ENCODE data around the gene GRB10. TPM values are rescaled to one million over a fixed set of nuclear protein-coding genes. Genes with fewer than 3 reads are reported as not detected.

Gene GRB10
- total and polyA plus RNA-seq, 2 donors, result 42.3 to 44.3 TPM

DNA sequence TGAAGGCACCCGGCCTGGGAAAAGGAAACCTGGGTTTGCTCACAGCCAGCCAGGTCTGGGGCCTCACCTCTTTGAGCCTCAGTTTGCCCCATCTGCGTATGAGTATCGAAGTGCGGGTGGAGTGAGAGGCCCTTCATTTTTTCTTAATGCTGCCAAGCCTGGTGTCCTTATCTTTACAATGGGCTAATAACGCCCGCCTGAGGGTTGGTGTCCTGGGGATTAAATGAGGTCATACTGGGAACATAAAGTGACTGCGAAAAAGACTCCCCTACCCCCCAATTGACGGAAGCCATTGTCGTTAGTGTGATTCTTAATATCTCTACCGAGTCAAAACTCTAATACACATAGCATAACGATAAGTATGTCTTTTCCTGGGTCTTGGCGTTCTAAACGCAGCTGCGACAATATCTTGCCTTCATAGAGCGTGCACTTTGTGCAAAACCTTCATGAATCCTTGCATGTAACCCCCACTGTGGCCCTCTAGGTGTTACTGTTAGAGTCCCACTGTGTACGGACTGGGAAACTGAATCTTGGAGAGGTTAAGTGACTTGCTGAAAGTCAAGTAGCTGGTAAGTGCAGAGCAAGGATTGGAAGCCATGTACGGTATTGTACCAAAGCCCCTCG is 11.4 kb upstream of the GRB10 start:
- Histone ChIP-seq H3K4me1 (ENCODE audit: insufficient read depth) (no peaks in the 10 kb centered on the region), H3K4me3 (ENCODE audit: low read depth, low read length) (no peak overlapping the region), H3K36me3 (ENCODE audit: insufficient read depth) (no peaks in the 10 kb centered on the region), H3K27ac (ENCODE audit: low read depth) (peak overlapping the region; percentile 80)
- 61% methylated on average over 18 of the region's 18 CpGs for WGBS
- no peak for DNase-seq (ENCODE audit: extremely low spot score)

GRCh38 chr7:50793120-50793946 is 10.6 kb upstream of the GRB10 start:
- WGBS, result under 1% methylated on average over 112 of the region's 113 CpGs
- no peak for DNase-seq (ENCODE audit: extremely low spot score)
- Histone ChIP-seq H3K4me1 (ENCODE audit: insufficient read depth) (no peaks in the 10 kb centered on the region), H3K36me3 (ENCODE audit: insufficient read depth) (no peaks in the 10 kb centered on the region), H3K4me3 (ENCODE audit: low read depth, low read length) (peak overlapping the region; percentile 99), H3K27ac (ENCODE audit: low read depth) (peak overlapping the region; percentile 83)

- WGBS, result 1% methylated on average over 88 of the region's 91 CpGs
- Histone ChIP-seq H3K4me3 (ENCODE audit: low read depth, low read length) (peak overlapping the region; percentile 99), H3K4me1 (ENCODE audit: insufficient read depth) (no peaks in the 10 kb centered on the region), H3K36me3 (ENCODE audit: insufficient read depth) (no peaks in the 10 kb centered on the region), H3K27ac (ENCODE audit: low read depth) (peak overlapping the region; percentile 83)
- no peak for DNase-seq (ENCODE audit: extremely low spot score)
Measured at GRCh38 chr7:50792342-50793119, 9.8 kb upstream of the GRB10 start.

GRCh38 chr7:50791938-50792341 is 9.2 kb upstream of the GRB10 start:
- no peaks in the 10 kb centered on the region for H3K36me3 ChIP-seq (ENCODE audit: insufficient read depth)
- peak overlapping the region; percentile 99 for H3K4me3 ChIP-seq (ENCODE audit: low read depth, low read length)
- DNase-seq (ENCODE audit: extremely low spot score), result peak; percentile 39
- no peaks in the 10 kb centered on the region for H3K4me1 ChIP-seq (ENCODE audit: insufficient read depth)
- WGBS, result 10% methylated on average over 10 of the region's 10 CpGs
- no peak overlapping the region for H3K27ac ChIP-seq (ENCODE audit: low read depth)

GRCh38 chr7:50791363-50791937 is 8.8 kb upstream of the GRB10 start:
- 46% methylated on average over 5 of the region's 5 CpGs for WGBS
- H3K36me3 ChIP-seq (ENCODE audit: insufficient read depth), result no peaks in the 10 kb centered on the region
- peak overlapping the region; percentile 99 for H3K4me3 ChIP-seq (ENCODE audit: low read depth, low read length)
- H3K27ac ChIP-seq (ENCODE audit: low read depth), result no peak overlapping the region
- H3K4me1 ChIP-seq (ENCODE audit: insufficient read depth), result no peaks in the 10 kb centered on the region
- DNase-seq (ENCODE audit: extremely low spot score), result no peak

GRCh38 chr7:50790381-50790780 is 7.7 kb upstream of the GRB10 start:
- no peak for DNase-seq (ENCODE audit: extremely low spot score)
- WGBS, result 51% methylated on average over 9 of the region's 9 CpGs
- Histone ChIP-seq H3K36me3 (ENCODE audit: insufficient read depth) (no peaks in the 10 kb centered on the region), H3K27ac (ENCODE audit: low read depth) (no peak overlapping the region), H3K4me1 (ENCODE audit: insufficient read depth) (no peaks in the 10 kb centered on the region), H3K4me3 (ENCODE audit: low read depth, low read length) (peak overlapping the region; percentile 5)

DNA sequence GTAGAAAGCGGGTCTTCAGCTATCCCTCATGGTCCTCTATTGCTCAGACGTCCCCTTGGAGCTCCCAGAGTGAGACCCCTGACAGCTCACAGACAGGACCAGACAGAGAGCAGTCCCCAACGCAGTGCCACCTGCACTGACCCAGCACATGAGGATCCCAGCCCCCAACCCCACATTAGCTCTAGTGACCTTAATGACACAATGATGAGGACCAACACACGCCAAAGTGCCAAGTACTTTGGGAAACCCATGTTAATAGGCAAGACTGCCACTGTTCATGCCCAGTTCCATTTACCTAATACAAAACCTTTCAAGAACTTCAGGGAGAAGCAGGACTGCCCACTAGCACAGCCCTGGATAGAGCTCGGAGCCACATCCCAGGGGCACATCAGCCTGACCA is 5.7 kb upstream of the GRB10 start:
- Histone ChIP-seq H3K4me3 (ENCODE audit: low read depth, low read length) (no peak overlapping the region), H3K36me3 (ENCODE audit: insufficient read depth) (no peaks in the 10 kb centered on the region), H3K27ac (ENCODE audit: low read depth) (no peak overlapping the region), H3K4me1 (ENCODE audit: insufficient read depth) (no peaks in the 10 kb centered on the region)
- 98% methylated on average over 5 of the region's 5 CpGs for WGBS
- DNase-seq (ENCODE audit: extremely low spot score), result no peak

GRCh38 chr7:50787825-50788224 is 5.1 kb upstream of the GRB10 start:
- Histone ChIP-seq H3K4me3 (ENCODE audit: low read depth, low read length) (no peak overlapping the region), H3K27ac (ENCODE audit: low read depth) (no peak overlapping the region), H3K4me1 (ENCODE audit: insufficient read depth) (no peaks in the 10 kb centered on the region), H3K36me3 (ENCODE audit: insufficient read depth) (no peaks in the 10 kb centered on the region)
- DNase-seq (ENCODE audit: extremely low spot score), result no peak
- WGBS, result 82% methylated on average over 4 of the region's 4 CpGs

DNA sequence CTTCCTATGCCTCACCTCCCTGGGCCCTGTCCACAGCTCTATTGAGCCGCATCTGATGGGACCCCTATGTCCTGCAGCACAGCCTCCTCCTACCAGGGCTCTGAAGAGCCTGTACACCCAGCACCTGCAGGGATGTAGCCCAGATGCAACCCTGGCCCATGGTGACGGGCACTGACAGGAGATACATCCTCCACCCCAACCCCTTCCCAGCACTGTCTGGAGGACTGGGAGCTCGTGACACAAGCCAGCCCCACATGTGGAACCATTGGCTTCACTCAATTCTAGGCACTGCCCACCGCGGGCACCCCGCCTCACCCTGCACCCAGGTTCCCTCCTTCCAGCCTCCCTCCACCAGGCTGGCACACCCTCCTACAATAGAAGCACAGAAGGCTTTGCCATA is 2.6 kb upstream of the GRB10 start:
- 89% methylated on average over 6 of the region's 6 CpGs for WGBS
- no peaks in the 10 kb centered on the region for H3K36me3 ChIP-seq (ENCODE audit: insufficient read depth)
- no peak overlapping the region for H3K27ac ChIP-seq (ENCODE audit: low read depth)
- no peak for DNase-seq (ENCODE audit: extremely low spot score)
- H3K4me1 ChIP-seq (ENCODE audit: insufficient read depth), result peaks cover 2% of the 10 kb centered on the region
- no peak overlapping the region for H3K4me3 ChIP-seq (ENCODE audit: low read depth, low read length)

GRCh38 chr7:50783801-50784507 is 1.3 kb upstream of the GRB10 start:
- 85% methylated on average over 12 of the region's 12 CpGs for WGBS
- DNase-seq (ENCODE audit: extremely low spot score), result no peak
- no peak overlapping the region for H3K27ac ChIP-seq (ENCODE audit: low read depth)
- H3K4me1 ChIP-seq (ENCODE audit: insufficient read depth), result peaks cover 6% of the 10 kb centered on the region
- no peaks in the 10 kb centered on the region for H3K36me3 ChIP-seq (ENCODE audit: insufficient read depth)
- H3K4me3 ChIP-seq (ENCODE audit: low read depth, low read length), result no peak overlapping the region

DNA sequence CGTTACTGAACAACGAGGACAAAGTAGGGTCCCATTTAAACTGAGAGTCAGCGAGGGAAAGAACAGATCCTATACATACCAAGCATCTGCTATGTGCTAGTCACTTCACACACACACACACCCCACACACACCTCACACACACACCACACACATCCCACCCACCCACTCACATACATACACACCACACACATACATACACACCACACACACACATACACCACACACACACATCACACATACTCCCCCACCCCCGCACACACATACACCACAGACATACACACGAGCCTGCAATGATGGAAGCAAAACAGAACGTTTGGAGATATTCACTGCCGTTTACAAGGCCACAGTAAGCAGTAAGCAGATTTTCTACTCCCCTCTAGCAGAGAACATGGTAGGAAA is 607 bp upstream of the GRB10 start:
- H3K4me1 ChIP-seq (ENCODE audit: insufficient read depth), result peaks cover 6% of the 10 kb centered on the region
- no peak overlapping the region for H3K4me3 ChIP-seq (ENCODE audit: low read depth, low read length)
- H3K27ac ChIP-seq (ENCODE audit: low read depth), result no peak overlapping the region

GRCh38 chr7:50781381-50782293 is 1.1 kb downstream of the GRB10 start:
- no peak for DNase-seq (ENCODE audit: extremely low spot score)
- peaks cover 6% of the 10 kb centered on the region for H3K4me1 ChIP-seq (ENCODE audit: insufficient read depth)
- no peaks in the 10 kb centered on the region for H3K36me3 ChIP-seq (ENCODE audit: insufficient read depth)
- H3K4me3 ChIP-seq (ENCODE audit: low read depth, low read length), result peak overlapping the region; percentile 42
- 64% methylated on average over 49 of the region's 49 CpGs for WGBS
- no peak overlapping the region for H3K27ac ChIP-seq (ENCODE audit: low read depth)

More for the DNA sequence above, 607 bp upstream of the GRB10 start:
- DNase-seq (ENCODE audit: extremely low spot score), result no peak
- WGBS, result 55% methylated on average over 7 of the region's 7 CpGs
- no peaks in the 10 kb centered on the region for H3K36me3 ChIP-seq (ENCODE audit: insufficient read depth)

Measured in urinary bladder (tissue), 4 donors.